GM10248 (cell line): Measurements from ENCODE around the gene RGS13.

Source experiments
- CTCF ChIA-PET: fragments of 300-600 bp; sonication (Branson Sonifier 250); formaldehyde crosslinking; extraction: SDS; loops from one replicate; lab custom pipeline; 2021; ENCODE audit warnings: antibody characterized with exemption; lab: Yijun Ruan, JAX
- POLR2A ChIA-PET: fragments of 350-650 bp; sonication (Branson Sonifier 250); formaldehyde crosslinking; extraction: SDS; loops from one replicate; lab custom pipeline; 2020; ENCODE audit warnings: antibody characterized with exemption; lab: Yijun Ruan, JAX
- DNase-seq: peaks from one replicate; pipeline ENCODE4 v3.0.0; 2012; ENCODE audit errors: extremely low spot score
- TF ChIP-seq, protein P1 (sequence below): IDR thresholded peaks from 2 replicates; pipeline ENCODE4 v1.5.1; 2012; ENCODE audit warnings: mild to moderate bottlenecking, low read depth; ENCODE audit errors: extremely low read depth, missing control alignments, control extremely low read depth

The RGS13 gene

DNA sequence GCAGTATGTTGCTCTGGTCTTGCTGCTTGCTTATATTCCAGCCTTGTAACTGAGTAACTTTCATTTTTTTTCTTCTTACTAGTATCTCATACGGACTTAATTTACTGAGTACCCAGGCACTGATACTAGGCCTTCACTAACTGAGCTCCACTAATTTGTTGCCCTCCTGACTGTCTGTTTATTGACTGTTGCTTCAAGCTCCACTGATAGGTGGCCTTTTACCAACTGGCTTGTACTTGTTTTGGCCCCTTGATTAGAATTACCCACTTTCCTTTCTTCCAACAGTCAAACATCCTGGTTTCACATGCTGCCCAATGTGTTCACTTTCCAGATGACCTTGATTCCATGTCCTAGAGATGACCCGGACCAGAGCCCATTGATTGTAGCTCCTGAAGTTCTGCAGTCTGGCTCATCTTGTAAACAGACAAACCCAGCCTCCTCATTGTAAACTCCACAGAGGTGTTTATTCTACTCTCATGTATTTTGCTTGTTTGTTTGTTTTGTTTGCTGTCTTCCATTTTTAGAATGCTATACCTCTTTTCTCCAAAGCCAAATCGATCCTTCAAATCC lies 32.6 kb upstream of the RGS13 start:
- CTCF ChIA-PET, result interaction anchor here (0.9 to 7.5 kb wide), 2 partner anchors 15 to 128 kb away, joined by 3 to 100 read pairs; no protein-coding TSS in a partner anchor
- TF ChIP-seq, protein P1, sequence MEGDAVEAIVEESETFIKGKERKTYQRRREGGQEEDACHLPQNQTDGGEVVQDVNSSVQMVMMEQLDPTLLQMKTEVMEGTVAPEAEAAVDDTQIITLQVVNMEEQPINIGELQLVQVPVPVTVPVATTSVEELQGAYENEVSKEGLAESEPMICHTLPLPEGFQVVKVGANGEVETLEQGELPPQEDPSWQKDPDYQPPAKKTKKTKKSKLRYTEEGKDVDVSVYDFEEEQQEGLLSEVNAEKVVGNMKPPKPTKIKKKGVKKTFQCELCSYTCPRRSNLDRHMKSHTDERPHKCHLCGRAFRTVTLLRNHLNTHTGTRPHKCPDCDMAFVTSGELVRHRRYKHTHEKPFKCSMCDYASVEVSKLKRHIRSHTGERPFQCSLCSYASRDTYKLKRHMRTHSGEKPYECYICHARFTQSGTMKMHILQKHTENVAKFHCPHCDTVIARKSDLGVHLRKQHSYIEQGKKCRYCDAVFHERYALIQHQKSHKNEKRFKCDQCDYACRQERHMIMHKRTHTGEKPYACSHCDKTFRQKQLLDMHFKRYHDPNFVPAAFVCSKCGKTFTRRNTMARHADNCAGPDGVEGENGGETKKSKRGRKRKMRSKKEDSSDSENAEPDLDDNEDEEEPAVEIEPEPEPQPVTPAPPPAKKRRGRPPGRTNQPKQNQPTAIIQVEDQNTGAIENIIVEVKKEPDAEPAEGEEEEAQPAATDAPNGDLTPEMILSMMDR, result no peak
- POLR2A ChIA-PET, result interaction anchor here (0.6 kb wide), 1 partner anchor 27 kb away, joined by 3 read pairs; no protein-coding TSS in a partner anchor
- DNase-seq, result no peak

DNA sequence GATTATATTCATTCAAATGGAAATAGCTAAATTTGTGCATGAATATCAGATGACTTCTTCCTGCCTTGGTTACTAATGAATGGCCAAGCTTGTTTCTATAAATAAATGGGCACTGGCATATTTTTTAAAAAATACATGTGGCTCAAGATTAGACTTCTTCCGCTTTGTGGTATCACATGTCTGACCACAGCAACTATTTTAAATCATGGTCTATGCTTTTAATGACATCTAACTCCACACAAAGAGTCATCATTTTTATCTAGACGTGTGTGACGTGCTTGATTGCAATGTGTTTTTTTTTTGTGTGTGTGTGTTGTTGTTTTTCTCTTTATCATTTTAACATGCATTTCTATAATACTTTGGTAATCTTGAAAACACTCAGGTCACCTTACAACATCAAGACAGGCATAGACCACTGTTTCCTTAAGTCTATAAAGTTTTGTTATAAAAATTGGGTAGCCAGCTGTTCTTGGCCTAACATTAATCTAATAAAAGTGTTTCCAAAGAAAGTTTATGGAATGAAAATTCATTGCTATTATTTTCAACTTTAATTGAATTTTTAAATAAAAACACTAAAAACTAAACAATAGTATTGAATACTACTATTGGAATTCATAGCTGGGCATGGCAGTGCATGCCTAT lies 30.8 kb upstream of the RGS13 start:
- TF ChIP-seq, protein P1, result no peak
- ChIA-PET CTCF (interaction anchor here (7.5 kb wide), 1 partner anchor 130 kb away, joined by 100 read pairs; no protein-coding TSS in a partner anchor), POLR2A (no interaction called here)
- DNase-seq, result no peak

DNA sequence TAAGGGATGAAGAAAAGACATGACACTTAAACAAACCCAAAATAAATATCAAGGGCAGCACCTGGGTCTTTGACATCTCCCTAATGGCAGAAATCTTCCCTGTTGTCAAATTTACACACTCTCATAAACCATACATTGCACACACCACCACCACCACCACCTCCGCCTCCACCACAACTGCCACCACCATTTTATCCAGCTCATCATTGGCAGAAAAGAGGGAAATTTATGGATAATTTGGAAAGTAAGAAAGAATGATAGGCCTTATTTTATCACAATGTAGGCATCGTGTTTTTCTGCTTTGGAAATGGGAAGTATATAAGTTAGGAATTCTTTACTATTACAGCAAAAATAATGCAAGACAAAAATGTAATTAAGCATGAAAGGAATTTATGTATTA lies 27.3 kb upstream of the RGS13 start:
- POLR2A ChIA-PET, result no interaction called here
- DNase-seq, result no peak
- TF ChIP-seq, protein P1, result no peak
- CTCF ChIA-PET, result interaction anchor here (0.7 to 7.5 kb wide), 14 partner anchors 17 to 139 kb away, joined by 3 to 100 read pairs (median 4); no protein-coding TSS in a partner anchor

DNA sequence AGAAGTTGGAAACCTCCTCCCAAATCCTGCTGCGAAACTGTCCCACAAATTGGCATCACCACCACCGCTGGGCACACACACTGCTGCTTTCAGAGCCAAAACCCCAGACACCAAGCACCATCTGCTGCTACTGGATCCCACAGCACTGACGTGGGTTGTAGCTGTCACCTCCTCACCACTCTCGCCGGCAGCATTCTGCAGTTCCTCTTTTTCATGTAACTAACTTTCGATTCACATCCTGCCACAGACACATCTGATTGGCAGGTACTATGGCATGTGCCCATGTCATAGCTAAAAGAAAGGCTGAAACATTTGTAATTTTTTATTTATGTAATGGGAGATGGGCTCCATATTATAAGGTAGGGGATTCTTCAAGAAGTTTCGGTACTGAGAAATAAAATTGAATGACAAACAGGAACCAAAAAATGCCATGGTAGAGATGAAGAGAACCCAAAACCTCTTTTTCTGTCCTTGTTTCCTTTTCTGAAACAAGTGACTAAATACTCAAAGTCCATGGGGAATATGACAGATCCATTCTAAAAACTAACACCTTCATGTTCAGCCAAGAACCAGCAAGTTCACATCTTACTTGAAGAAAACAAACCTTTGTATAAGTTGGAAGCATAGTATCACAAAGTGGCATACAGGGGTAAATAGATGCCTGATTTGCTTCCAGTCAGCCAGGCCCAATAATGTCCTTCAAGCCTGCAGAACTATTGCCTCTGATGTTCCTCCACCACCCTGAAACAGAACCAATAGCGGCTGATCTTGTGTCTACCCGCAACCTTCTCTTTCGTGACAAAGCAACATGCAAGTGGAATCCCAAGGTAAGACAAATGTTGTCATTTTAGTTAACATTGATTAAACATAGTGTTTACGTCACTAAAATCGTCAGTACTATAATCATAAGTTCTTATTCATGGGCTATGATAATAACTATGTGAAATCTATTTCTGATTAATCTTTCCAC lies 26.6 kb upstream of the RGS13 start:
- CTCF ChIA-PET, result interaction anchor here (0.8 to 8.1 kb wide), 23 partner anchors 9 to 199 kb away, joined by 3 to 100 read pairs (median 4); no protein-coding TSS in a partner anchor
- TF ChIP-seq, protein P1, result peak; percentile 13
- POLR2A ChIA-PET, result no interaction called here
- DNase-seq, result peak; percentile 73

DNA sequence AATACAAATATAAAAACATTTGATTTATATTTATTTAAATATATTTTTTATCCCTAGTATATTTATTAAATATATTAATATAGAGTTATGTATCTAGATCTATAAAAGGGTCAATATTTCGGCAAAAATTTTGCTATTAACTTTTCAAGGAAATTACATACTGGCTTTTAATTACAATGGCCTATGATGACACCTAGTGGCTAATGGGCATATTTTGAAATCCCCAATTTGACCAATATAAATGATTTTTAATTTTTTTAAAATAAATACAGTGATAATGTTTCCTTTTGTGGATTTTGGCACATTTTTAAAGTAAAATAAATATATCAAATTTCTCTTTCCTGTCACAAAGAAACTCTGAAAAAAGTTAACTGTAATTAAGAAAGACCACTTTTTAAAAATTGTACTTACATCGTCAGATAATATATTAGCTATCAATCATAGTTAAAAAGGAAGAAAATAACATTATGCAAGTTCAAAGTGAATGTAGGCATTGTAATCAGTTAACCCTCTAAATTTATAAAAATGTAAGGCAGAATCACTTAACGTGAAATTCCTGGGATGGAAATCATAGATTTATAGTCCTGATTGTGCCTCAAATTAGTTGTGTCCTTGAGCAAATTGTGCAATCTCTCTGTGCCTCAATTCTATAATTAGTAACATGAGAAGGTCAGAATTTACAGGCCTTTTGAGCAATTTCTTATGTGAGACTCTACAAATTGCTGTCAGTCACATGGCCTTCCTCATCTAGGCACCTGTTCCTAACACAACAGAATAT lies 25.6 kb upstream of the RGS13 start:
- ChIA-PET POLR2A (no interaction called here), CTCF (interaction anchor here (0.7 to 8.1 kb wide), 20 partner anchors 9 to 399 kb away, joined by 3 to 98 read pairs (median 4); no protein-coding TSS in a partner anchor)
- DNase-seq, result no peak
- TF ChIP-seq, protein P1, result peak; percentile 48
